ENCODE measurements around the gene HBM.
"Not testable (repeated sequence)": the region's sequence is repeated elsewhere in the genome, so short reads cannot be mapped to it uniquely, and the experiment has no call there.

The HBM gene

GRCh38 chr16:170788-171187 is 5.0 kb downstream of the HBM start:
- H3K36me3 ChIP-seq: no peaks in the 10 kb centered on the region
- H3K4me3 ChIP-seq (ENCODE audit: low read depth in 1 of 2, low read length in 1 of 2): no peak overlapping the region
- no peak for TF ChIP-seq CTCF (IDR thresholded peaks at IDR 0.05)
- peaks cover 92% of the 10 kb centered on the region for H3K27me3 ChIP-seq
- no peaks in the 10 kb centered on the region for H3K9me3 ChIP-seq
- H3K27ac ChIP-seq: no peak overlapping the region
- H3K4me1 ChIP-seq (ENCODE audit: control insufficient read depth in 1 of 2, insufficient read depth in 1 of 2, low read depth in 1 of 2, low read length in 1 of 2): no peaks in the 10 kb centered on the region

GRCh38 chr16:172374-172941 is 6.7 kb downstream of the HBM start, which contains the start of gene HBA2:
HBA2 (plus strand) TSS chr16:172876; CDS start chr16:172913, 37 bp downstream.
- H3K4me3 ChIP-seq (ENCODE audit: low read depth in 1 of 2, low read length in 1 of 2): not testable (repeated sequence)

GRCh38 chr16:173211-173854 is 7.6 kb downstream of the HBM start:
- H3K27me3 ChIP-seq: peaks cover 89% of the 10 kb centered on the region
- H3K27ac ChIP-seq; H3K9me3 ChIP-seq; H3K4me1 ChIP-seq (ENCODE audit: control insufficient read depth in 1 of 2, insufficient read depth in 1 of 2, low read depth in 1 of 2, low read length in 1 of 2); H3K4me3 ChIP-seq (ENCODE audit: low read depth in 1 of 2, low read length in 1 of 2); H3K36me3 ChIP-seq: not testable (repeated sequence)

More at GRCh38 chr16:172374-172941, 6.7 kb downstream of the HBM start, which contains the start of gene HBA2:
- not testable (repeated sequence) for H3K9me3 ChIP-seq; H3K4me1 ChIP-seq (ENCODE audit: control insufficient read depth in 1 of 2, insufficient read depth in 1 of 2, low read depth in 1 of 2, low read length in 1 of 2); H3K27ac ChIP-seq; H3K36me3 ChIP-seq
- peaks cover 89% of the 10 kb centered on the region for H3K27me3 ChIP-seq

- H3K9me3 ChIP-seq; H3K27ac ChIP-seq; H3K4me1 ChIP-seq (ENCODE audit: control insufficient read depth in 1 of 2, insufficient read depth in 1 of 2, low read depth in 1 of 2, low read length in 1 of 2); H3K4me3 ChIP-seq (ENCODE audit: low read depth in 1 of 2, low read length in 1 of 2); H3K36me3 ChIP-seq: not testable (repeated sequence)
- peaks cover 89% of the 10 kb centered on the region for H3K27me3 ChIP-seq
Observed at GRCh38 chr16:173928-174769, 8.4 kb downstream of the HBM start.

GRCh38 chr16:175011-175949 is 9.5 kb downstream of the HBM start:
- Histone ChIP-seq H3K36me3 (no peaks in the 10 kb centered on the region), H3K4me1 (ENCODE audit: control insufficient read depth in 1 of 2, insufficient read depth in 1 of 2, low read depth in 1 of 2, low read length in 1 of 2) (peaks cover 0 to 3% of the 10 kb centered on the region in 2 experiments), H3K4me3 (ENCODE audit: low read depth in 1 of 2, low read length in 1 of 2) (no peak overlapping the region), H3K9me3 (no peaks in the 10 kb centered on the region), H3K27me3 (peaks cover 89% of the 10 kb centered on the region), H3K27ac (no peak overlapping the region)
- no peak for TF ChIP-seq CTCF (IDR thresholded peaks at IDR 0.05)

GRCh38 chr16:176006-176405 is 10.2 kb downstream of the HBM start:
- H3K36me3 ChIP-seq; H3K9me3 ChIP-seq; H3K27ac ChIP-seq; H3K4me3 ChIP-seq (ENCODE audit: low read depth in 1 of 2, low read length in 1 of 2): not testable (repeated sequence)
- H3K4me1 ChIP-seq (ENCODE audit: control insufficient read depth in 1 of 2, insufficient read depth in 1 of 2, low read depth in 1 of 2, low read length in 1 of 2): peaks cover 2 to 10% of the 10 kb centered on the region in 2 experiments
- H3K27me3 ChIP-seq: peaks cover 89% of the 10 kb centered on the region

GRCh38 chr16:176477-177382 is 11.0 kb downstream of the HBM start, which contains the start of gene HBA1:
HBA1 (plus strand) TSS chr16:176680; CDS start chr16:176717, 37 bp downstream.
- not testable (repeated sequence) for H3K4me3 ChIP-seq (ENCODE audit: low read depth in 1 of 2, low read length in 1 of 2); H3K9me3 ChIP-seq; H3K36me3 ChIP-seq; H3K27ac ChIP-seq
- H3K27me3 ChIP-seq: peaks cover 89% of the 10 kb centered on the region
- H3K4me1 ChIP-seq (ENCODE audit: control insufficient read depth in 1 of 2, insufficient read depth in 1 of 2, low read depth in 1 of 2, low read length in 1 of 2): peaks cover 6 to 16% of the 10 kb centered on the region in 2 experiments
